BJ (cell line): ENCODE data around the gene SRMS. TPM values are rescaled to one million over a fixed set of nuclear protein-coding genes. Genes with fewer than 3 reads are reported as not detected.

Experiments used
- CTCF ChIA-PET: fragments of 350-600 bp; formaldehyde crosslinking; extraction: SDS; loops from one replicate; lab custom pipeline; 2021; ENCODE audit warnings: antibody characterized with exemption, inconsistent platforms; lab: Yijun Ruan, JAX
- POLR2A ChIA-PET: fragments of 300-600 bp; sonication (Branson Sonifier 250); formaldehyde crosslinking; extraction: SDS; loops from one replicate; lab custom pipeline; 2021; ENCODE audit warnings: antibody characterized with exemption; lab: Charles Lee
- DNase-seq: peaks from one replicate; pipeline ENCODE4 v3.0.0-alpha.2; 2011; ENCODE audit warnings: low read depth
- H3K27me3 ChIP-seq: 2 replicates; pipeline ENCODE4 v1.6.0; 2011; ENCODE audit warnings: low read length; ENCODE audit not compliant: control insufficient read depth, insufficient read depth
- H3K36me3 ChIP-seq: 2 replicates; pipeline ENCODE4 v1.5.1; 2011; ENCODE audit warnings: low read length; ENCODE audit not compliant: control insufficient read depth, insufficient read depth
- H3K4me3 ChIP-seq: 2 replicates; pipeline ENCODE4 v1.5.1; 2011; ENCODE audit warnings: low read depth, mild to moderate bottlenecking, control low read depth, low read length
- CTCF ChIP-seq: IDR thresholded peaks from 2 replicates; pipeline ENCODE4 v1.5.1; 2011; ENCODE audit warnings: low read depth, mild to moderate bottlenecking, control low read depth, inconsistent platforms, low read length, moderate library complexity; ENCODE audit not compliant: insufficient read depth
- polyA plus RNA-seq: library from polyadenylated mRNA; depleted of rRNA; stranded (reverse); fragments of >200 nt; gene quantifications from 2 replicates; pipeline ENCODE4 v1.2.3, GENCODE V29; 2011

The SRMS gene
- polyA plus RNA-seq, 1 experiment = not detected

DNA sequence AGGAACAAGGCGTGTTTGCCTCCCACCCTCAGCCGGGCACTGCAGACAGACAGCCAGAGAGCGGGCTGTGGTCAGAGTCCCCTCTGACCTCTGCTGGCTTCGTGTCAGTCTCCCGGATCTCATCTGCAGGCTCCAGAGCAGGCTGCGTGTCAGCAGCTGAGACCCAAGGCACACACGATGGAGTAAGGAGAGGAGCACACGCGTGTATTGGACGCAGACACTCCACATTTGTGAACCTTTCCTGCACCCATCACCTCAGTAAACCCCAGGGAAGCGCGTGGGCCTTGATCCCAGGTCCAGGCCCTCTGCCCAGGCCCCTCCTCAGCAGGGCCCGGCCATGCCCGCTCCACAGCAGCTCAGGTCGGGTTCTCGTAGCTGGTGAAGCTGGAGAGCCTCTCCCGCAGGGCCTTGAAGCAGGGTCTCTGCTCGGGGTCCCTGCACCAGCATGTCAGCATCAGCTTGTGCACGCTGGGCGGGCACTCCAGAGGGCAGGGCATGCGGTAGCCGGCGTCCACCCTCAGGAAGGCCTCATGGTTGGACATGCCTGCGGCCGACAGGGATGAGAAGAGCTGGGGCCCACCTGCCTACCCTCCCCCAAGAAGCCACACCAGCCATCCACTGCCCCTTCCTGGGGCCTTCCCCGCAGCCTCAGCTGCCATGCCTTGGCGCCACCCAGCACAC, 18.2 kb downstream of the SRMS start:
- TF ChIP-seq CTCF = no peak
- Histone ChIP-seq H3K27me3 (peaks cover 2% of the 10 kb centered on the region; the same call in 1 of the 2 replicates), H3K4me3 (no peak overlapping the region), H3K36me3 (no peaks in the 10 kb centered on the region)
- no peak for DNase-seq
- ChIA-PET POLR2A (no interaction called here), CTCF (interaction anchor here (1.7 kb wide), 1 partner anchor 8 kb away, joined by 5 read pairs; the partner anchor contains the start of gene PTK6)

- Histone ChIP-seq H3K27me3 (peaks cover 1% of the 10 kb centered on the region; the same call in 1 of the 2 replicates), H3K4me3 (no peak overlapping the region), H3K36me3 (peaks cover 10% of the 10 kb centered on the region)
- DNase-seq = no peak
- TF ChIP-seq CTCF = no peak
- POLR2A ChIA-PET = no interaction called here
- CTCF ChIA-PET = interaction anchor here (1.0 kb wide), 1 partner anchor 10 kb away, joined by 6 read pairs; the partner anchor contains the start of gene PTK6
Measured at GRCh38 chr20:63527184-63527583, 20.4 kb downstream of the SRMS start.

- ChIA-PET CTCF (interaction anchor here (0.6 kb wide), 1 partner anchor 49 kb away, joined by 3 read pairs; no protein-coding TSS in a partner anchor), POLR2A (no interaction called here)
- H3K4me3 ChIP-seq = no peak overlapping the region
- TF ChIP-seq CTCF = no peak
- DNase-seq = no peak
- no peaks in the 10 kb centered on the region for H3K27me3 ChIP-seq
- H3K36me3 ChIP-seq = peaks cover 13% of the 10 kb centered on the region
Measured at GRCh38 chr20:63525971-63526370, 21.6 kb downstream of the SRMS start.

DNA sequence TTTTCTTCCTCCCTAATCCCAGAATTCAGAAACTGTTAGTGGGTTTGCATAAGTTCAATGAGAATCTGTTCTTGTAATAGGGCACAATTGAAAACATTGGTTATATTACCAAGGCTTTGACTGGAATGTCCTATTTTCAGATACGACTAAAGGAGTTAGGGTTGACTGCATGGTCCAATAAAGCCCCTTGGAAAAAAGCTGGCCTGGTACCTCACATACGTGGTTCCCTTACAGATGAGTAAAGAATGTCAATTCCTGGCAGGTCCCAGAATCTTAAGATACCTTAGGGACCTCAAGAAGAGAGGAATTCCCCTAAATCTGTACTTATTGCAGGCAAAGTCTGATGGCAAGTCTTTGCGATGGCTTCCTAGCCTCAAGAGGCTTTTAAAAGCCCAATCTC, 22.4 kb downstream of the SRMS start:
- Histone ChIP-seq H3K4me3 (no peak overlapping the region), H3K36me3 (peaks cover 13% of the 10 kb centered on the region), H3K27me3 (no peaks in the 10 kb centered on the region)
- ChIA-PET POLR2A (no interaction called here), CTCF (no interaction called here)
- TF ChIP-seq CTCF = no peak
- no peak for DNase-seq

DNA sequence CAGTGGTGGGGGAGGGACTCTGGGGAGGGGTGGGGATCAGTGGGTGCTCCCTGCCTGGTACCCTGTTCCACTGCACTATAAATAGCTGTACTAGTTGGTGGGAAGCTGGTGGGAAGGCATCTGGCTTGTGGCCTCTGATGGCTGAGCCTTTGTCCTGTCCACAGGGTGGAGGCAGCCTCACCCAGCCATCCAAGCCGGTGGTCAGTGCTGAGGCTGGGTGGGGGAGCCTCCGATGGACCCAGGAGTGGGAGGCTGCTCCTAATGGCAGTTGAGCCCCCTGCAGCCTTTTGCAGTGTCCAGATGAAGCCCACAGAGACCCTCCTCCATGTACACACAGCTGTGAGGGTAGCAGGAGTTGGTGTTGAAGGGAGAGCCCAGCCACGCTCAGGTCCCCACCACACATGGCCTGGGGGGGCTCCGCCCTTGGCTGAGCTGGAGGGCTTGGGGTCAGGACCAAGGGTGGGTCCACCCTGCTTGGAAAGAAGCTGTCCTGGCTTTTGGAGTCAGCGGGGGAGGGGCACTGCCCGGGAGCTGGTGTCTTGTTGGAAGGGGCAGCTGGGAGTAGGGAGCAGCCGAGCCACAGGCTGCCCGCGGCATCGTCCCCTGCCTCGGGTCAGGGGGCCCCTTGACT, 24.5 kb downstream of the SRMS start:
- CTCF ChIA-PET = interaction anchor here (0.6 to 2.6 kb wide), 4 partner anchors 8 to 159 kb away, joined by 3 to 10 read pairs (median 6); partner anchors contain the start of gene PTK6
- Histone ChIP-seq H3K27me3 (no peaks in the 10 kb centered on the region), H3K4me3 (no peak overlapping the region), H3K36me3 (peaks cover 13% of the 10 kb centered on the region)
- DNase-seq = no peak
- POLR2A ChIA-PET = no interaction called here
- TF ChIP-seq CTCF = no peak
